Endothelial cell of umbilical vein (primary cell): ENCODE measurements around the gene WNT11.

Experiments
- CTCF ChIP-seq, 2 donors: IDR thresholded peaks; 1 replicate in 1 of 2; 2 replicates in 1 of 2; pipeline ENCODE4 v1.5.1; 2011; ENCODE audit warnings: low read length in 2 of 2, mild to moderate bottlenecking in 2 of 2, moderate library complexity in 2 of 2, control low read depth in 1 of 2, inconsistent platforms in 1 of 2, low read depth in 1 of 2; ENCODE audit not compliant: insufficient read depth in 1 of 2; ENCODE audit errors: extremely low read depth in 1 of 2
- POLR2A ChIP-seq: IDR thresholded peaks from 2 replicates; pipeline ENCODE4 v1.6.1; 2012; ENCODE audit warnings: low read depth, mild to moderate bottlenecking, control low read depth, low read length
- POLR2AphosphoS5 ChIP-seq: IDR thresholded peaks from 2 replicates; pipeline ENCODE4 v1.6.1; 2012; ENCODE audit warnings: low read depth, mild to moderate bottlenecking, control low read depth, low read length, moderate library complexity; ENCODE audit not compliant: insufficient read depth

- no peak for TF ChIP-seq POLR2A
- no peak for TF ChIP-seq CTCF (IDR thresholded peaks at IDR 0.05; ENCODE audit: extremely low read depth in 1 of 2, insufficient read depth in 1 of 2, low read depth in 1 of 2, low read length in 2 of 2)
- no peak for TF ChIP-seq POLR2AphosphoS5
Measured at GRCh38 chr11:76249195-76249741, 43.0 kb upstream of the WNT11 start.
